Measurements from ENCODE around the gene ASXL1.

The ASXL1 gene

GRCh38 chr20:32333181-32333987 is 24.7 kb upstream of the ASXL1 start:
- no peak for ATAC-seq
- no peak for TF ChIP-seq BACH2 (CRISPR knock-in tag; IDR thresholded peaks at IDR 0.05; ENCODE audit: borderline replicate concordance)
- no peak for TF ChIP-seq SNAI2 (CRISPR knock-in tag; IDR thresholded peaks at IDR 0.05)
- TF ChIP-seq ZNF565 (CRISPR knock-in tag; conservative IDR thresholded peaks at IDR 0.05; ENCODE audit: low read depth) = no peak
- no peak for TF ChIP-seq ZFP30 (CRISPR knock-in tag; IDR thresholded peaks at IDR 0.05)
- TF ChIP-seq ISL1 (CRISPR knock-in tag; IDR thresholded peaks at IDR 0.05) = no peak
- no peak for TF ChIP-seq GLIS3 (CRISPR knock-in tag; IDR thresholded peaks at IDR 0.05)
- no peak for TF ChIP-seq ZNF8 (CRISPR knock-in tag; IDR thresholded peaks at IDR 0.05)
- TF ChIP-seq TCF4 (CRISPR knock-in tag; IDR thresholded peaks at IDR 0.05; ENCODE audit: borderline replicate concordance) = no peak

GRCh38 chr20:32333988-32334885 is 23.9 kb upstream of the ASXL1 start:
- TF ChIP-seq CSDC2 (CRISPR knock-in tag; IDR thresholded peaks at IDR 0.05) (no peak), ZFP30 (CRISPR knock-in tag; IDR thresholded peaks at IDR 0.05) (no peak), ARNTL (CRISPR knock-in tag; IDR thresholded peaks at IDR 0.05; ENCODE audit: borderline replicate concordance, low read depth) (no peak), SNAI2 (CRISPR knock-in tag; IDR thresholded peaks at IDR 0.05) (no peak), ZNF565 (CRISPR knock-in tag; conservative IDR thresholded peaks at IDR 0.05; ENCODE audit: low read depth) (no peak), TCF4 (CRISPR knock-in tag; IDR thresholded peaks at IDR 0.05; ENCODE audit: borderline replicate concordance) (no peak), TSHZ2 (CRISPR knock-in tag; IDR thresholded peaks at IDR 0.05) (no peak), CREB5 (CRISPR knock-in tag; IDR thresholded peaks at IDR 0.05; ENCODE audit: low read depth) (no peak), PPARA (CRISPR knock-in tag; IDR thresholded peaks at IDR 0.05; ENCODE audit: borderline replicate concordance) (no peak), ZNF70 (CRISPR knock-in tag; IDR thresholded peaks at IDR 0.05) (no peak), ISL1 (CRISPR knock-in tag; IDR thresholded peaks at IDR 0.05) (no peak), ESRRG (CRISPR knock-in tag; IDR thresholded peaks at IDR 0.05) (no peak), TOX (CRISPR knock-in tag; IDR thresholded peaks at IDR 0.05; ENCODE audit: borderline replicate concordance) (no peak), PATZ1 (CRISPR knock-in tag; IDR thresholded peaks at IDR 0.05; ENCODE audit: borderline replicate concordance) (no peak), ZFP3 (CRISPR knock-in tag; IDR thresholded peaks at IDR 0.05) (no peak), POU6F1 (CRISPR knock-in tag; IDR thresholded peaks at IDR 0.05; ENCODE audit: borderline replicate concordance, low read depth) (no peak), GLIS3 (CRISPR knock-in tag; IDR thresholded peaks at IDR 0.05) (no peak), OSR1 (CRISPR knock-in tag; IDR thresholded peaks at IDR 0.05) (no peak), BACH2 (CRISPR knock-in tag; IDR thresholded peaks at IDR 0.05; ENCODE audit: borderline replicate concordance) (no peak), CSRNP3 (CRISPR knock-in tag; IDR thresholded peaks at IDR 0.05) (no peak)
- no peak for ATAC-seq
